ENCODE measurements around the gene FBXW9. TPM values are rescaled to one million over a fixed set of nuclear protein-coding genes. Genes with fewer than 3 reads are reported as not detected.
"Not testable (repeated sequence)": the region's sequence is repeated elsewhere in the genome, so short reads cannot be mapped to it uniquely, and the experiment has no call there.

Gene FBXW9
- total RNA-seq, 1 donor, result 2.0 TPM

DNA sequence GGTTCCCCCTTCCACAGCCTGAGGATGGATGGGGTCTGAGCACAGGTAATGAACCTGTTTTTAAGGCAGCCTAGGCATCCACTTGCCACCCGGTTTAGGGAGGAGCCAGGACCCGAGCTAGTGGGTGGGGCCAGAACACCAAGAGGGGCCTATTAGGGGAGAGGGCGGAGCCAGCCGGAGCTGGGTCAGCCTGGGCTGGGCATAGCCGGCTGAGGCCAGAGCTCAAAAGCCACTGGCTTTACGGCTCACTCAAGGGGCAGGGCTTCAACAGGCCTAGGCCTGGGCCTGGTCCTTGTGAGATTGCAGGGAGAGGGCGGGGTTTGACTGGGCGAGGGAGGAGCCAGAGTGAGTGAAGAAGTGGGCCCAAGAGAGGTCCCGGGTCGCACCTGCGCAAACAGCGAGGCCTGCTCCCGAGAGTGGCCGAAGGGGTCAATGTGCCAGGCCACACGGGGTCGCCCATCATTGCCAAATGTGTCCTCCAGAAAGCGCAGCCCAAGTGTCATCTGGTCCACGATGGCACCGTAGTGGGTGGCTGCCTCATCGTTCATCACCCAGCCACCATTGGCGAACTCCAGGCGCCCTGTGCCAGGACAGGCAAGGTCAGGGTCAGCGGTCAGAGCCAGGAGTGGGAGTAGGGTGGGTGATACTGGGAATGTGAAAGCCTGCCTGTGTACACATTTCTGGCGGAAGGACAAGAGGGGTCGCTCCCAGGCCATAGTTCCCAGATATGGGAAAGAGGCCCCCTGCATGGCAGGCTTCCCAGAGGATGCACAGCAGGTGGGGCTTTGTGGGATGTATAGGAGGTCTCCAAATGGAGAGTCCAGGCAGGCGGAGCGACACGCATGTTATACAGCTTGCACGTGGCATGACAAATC, 31.8 kb downstream of the FBXW9 start:
- peaks cover 49% of the 10 kb centered on the region for H3K4me1 ChIP-seq (ENCODE audit: insufficient read depth, low read length)
- no peaks in the 10 kb centered on the region for H3K27me3 ChIP-seq (ENCODE audit: insufficient read depth, low read length)
- no peak overlapping the region for H3K4me3 ChIP-seq (ENCODE audit: low read length)
- no peaks in the 10 kb centered on the region for H3K9me3 ChIP-seq (ENCODE audit: low read depth, low read length)

DNA sequence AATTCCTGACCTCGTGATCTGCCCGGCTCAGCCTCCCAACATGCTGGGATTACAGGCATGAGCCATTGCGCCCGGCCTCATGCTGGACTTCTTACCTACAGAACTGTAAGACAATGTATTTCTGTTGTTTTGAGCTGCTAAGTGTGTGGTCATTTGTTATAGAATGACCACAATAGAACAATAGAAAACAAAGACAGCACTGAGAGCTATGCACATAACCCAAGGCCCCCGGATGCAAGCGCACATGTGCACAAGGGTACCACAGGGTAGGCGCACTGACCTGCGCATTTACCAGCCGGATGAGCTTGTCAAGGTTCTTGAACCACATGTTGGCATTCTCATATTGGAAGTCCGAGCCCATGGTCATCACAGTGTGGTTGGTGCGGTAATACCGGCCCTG, 35.5 kb downstream of the FBXW9 start:
- Histone ChIP-seq H3K27me3 (ENCODE audit: insufficient read depth, low read length) (no peaks in the 10 kb centered on the region), H3K4me1 (ENCODE audit: insufficient read depth, low read length) (peaks cover 23% of the 10 kb centered on the region), H3K9me3 (ENCODE audit: low read depth, low read length) (no peaks in the 10 kb centered on the region), H3K4me3 (ENCODE audit: low read length) (no peak overlapping the region)

DNA sequence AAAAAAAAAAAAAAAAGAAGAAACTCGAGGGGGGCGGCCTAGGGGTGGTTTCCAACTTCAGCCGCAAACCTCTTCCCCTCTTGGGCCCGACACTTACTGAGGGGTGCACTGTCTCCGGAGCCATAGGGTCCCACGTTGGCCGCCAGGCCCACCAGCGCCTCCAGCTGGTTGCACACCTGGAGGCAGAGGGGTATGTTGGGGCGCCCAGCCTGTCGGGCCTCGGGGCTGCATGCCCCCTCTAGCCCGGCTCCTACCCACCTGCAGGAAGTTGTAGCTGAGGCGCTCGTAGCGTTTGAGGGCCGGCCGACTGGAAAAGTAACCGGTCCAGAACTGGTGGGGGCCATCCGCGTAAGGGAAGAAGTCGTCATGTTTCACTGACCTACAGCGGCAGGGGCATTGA, 38.5 kb downstream of the FBXW9 start:
- H3K4me1 ChIP-seq (ENCODE audit: insufficient read depth, low read length), result no peaks in the 10 kb centered on the region
- H3K4me3 ChIP-seq (ENCODE audit: low read length), result no peak overlapping the region
- H3K27me3 ChIP-seq (ENCODE audit: insufficient read depth, low read length), result no peaks in the 10 kb centered on the region
- no peaks in the 10 kb centered on the region for H3K9me3 ChIP-seq (ENCODE audit: low read depth, low read length)

DNA sequence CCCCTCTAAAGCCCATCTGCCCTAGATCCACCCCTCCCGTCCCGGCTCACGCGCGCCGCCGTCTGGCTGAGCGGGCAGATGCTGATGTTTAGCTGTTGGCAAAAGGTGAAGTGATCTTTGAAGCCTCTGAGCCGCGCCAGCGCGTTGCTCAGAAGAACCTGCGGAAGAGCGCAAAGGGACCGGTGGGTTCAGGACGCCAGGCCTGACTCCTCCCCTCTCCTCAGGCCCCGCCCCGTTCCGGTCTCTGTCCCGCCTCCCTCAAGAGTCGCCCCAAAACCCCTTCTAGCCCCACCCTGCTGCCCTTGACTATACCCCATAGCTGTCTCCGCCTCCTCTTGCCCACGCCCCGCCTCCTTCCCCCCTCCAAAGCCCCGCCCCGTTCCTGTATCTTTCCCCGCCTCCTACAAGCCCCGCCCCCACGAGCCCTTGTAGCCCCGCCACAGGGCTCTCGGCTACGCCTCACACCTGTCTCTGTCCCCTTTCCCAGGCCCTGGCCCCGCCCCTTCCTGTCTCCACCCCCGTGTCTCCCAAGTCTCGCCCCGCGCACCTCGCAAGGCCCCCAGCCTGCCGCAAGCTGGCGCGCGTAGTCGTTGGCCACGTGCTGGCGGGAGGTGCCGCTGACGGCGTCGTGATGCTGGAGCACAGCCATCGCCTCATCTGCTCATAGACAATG, 39.4 kb downstream of the FBXW9 start:
- Histone ChIP-seq H3K4me1 (ENCODE audit: insufficient read depth, low read length) (no peaks in the 10 kb centered on the region), H3K9me3 (ENCODE audit: low read depth, low read length) (no peaks in the 10 kb centered on the region), H3K27me3 (ENCODE audit: insufficient read depth, low read length) (no peaks in the 10 kb centered on the region), H3K4me3 (ENCODE audit: low read length) (no peak overlapping the region)

DNA sequence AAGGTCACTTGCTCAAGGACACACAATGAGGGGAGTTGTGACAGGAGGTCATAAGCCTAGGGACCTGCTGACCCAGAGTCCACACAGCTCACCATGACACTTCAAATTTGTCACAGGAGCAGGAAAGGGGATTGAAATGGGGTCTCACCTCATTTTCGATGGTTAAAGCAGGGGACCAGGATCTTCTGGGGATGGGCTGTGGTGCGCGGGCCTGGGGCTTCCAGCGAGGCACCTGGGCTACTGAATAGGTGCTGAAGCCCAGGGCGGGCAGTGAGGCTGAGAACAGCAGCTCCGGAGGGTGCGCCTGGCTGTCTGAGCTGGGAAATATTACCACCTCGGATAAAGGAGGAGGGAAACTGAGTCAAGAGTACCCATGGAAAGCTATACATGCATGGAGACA, 40.9 kb downstream of the FBXW9 start:
- no peaks in the 10 kb centered on the region for H3K27me3 ChIP-seq (ENCODE audit: insufficient read depth, low read length)
- no peak overlapping the region for H3K4me3 ChIP-seq (ENCODE audit: low read length)
- no peaks in the 10 kb centered on the region for H3K4me1 ChIP-seq (ENCODE audit: insufficient read depth, low read length)
- no peaks in the 10 kb centered on the region for H3K9me3 ChIP-seq (ENCODE audit: low read depth, low read length)

DNA sequence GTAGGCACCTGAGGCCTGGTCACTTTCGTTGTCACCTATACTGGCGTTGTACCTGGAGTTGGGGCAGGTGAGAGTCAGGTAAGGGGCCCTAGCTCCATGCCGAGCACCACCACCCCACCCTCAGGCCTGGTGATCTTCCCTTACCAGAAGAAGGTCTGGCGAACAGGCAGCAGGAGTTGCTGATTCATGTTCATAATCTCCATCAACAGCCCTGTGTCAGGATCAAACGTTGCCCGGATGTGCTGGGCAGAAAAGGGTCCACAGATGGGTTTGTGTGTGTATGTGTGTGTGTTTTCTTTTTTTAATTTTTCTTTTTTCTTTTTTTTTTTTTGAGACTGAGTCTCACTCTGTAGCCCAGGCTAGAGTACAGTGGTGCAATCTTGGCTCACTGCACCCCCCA, 44.2 kb downstream of the FBXW9 start:
- H3K27me3 ChIP-seq (ENCODE audit: insufficient read depth, low read length), result no peaks in the 10 kb centered on the region
- peaks cover 5% of the 10 kb centered on the region for H3K4me1 ChIP-seq (ENCODE audit: insufficient read depth, low read length)
- H3K9me3 ChIP-seq (ENCODE audit: low read depth, low read length), result no peaks in the 10 kb centered on the region
- no peak overlapping the region for H3K4me3 ChIP-seq (ENCODE audit: low read length)

DNA sequence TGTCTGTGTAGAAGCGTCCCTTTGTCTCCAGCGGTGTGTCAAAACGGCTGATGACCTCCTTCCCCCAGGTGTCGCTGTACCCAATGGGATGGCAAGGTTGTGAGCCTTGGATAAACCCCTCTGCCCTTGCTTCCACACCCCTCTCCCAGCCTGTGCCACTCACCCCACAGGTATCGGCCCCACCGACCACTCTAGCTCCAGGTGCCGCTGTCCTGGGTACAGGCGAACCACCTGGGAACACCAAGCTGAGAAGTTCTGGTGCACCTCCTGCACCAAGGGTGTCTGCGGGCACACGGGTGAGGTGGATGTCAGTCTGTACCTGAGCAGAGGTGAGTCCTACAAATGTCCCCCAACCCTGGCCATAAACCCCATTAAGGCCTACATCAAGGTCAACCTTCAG, 46.5 kb downstream of the FBXW9 start:
- Histone ChIP-seq H3K9me3 (ENCODE audit: low read depth, low read length) (no peaks in the 10 kb centered on the region), H3K27me3 (ENCODE audit: insufficient read depth, low read length) (no peaks in the 10 kb centered on the region), H3K4me3 (ENCODE audit: low read length) (no peak overlapping the region), H3K4me1 (ENCODE audit: insufficient read depth, low read length) (peaks cover 5% of the 10 kb centered on the region)

DNA sequence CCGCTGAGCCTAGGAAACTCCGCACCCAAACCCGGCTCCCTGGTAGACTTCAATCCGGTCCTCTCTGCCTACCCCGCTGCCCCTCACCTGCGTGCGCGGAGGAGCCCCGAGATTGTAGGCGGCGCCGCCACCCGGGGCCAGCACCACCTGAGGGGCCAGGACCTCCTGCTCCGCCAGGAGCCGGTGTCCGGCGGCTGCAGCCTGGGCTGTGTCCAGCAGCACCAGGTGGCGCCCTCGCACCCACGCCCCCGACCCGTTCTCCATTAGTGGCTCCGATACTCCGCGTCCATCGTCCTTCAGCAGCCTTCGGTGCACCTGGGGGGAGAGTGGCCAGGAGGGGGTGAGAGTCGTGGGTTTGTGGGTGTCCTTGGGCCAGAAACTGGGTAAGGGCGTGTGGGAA, 48.3 kb downstream of the FBXW9 start:
- H3K27me3 ChIP-seq (ENCODE audit: insufficient read depth, low read length), result no peaks in the 10 kb centered on the region
- H3K9me3 ChIP-seq (ENCODE audit: low read depth, low read length), result no peaks in the 10 kb centered on the region
- peaks cover 5% of the 10 kb centered on the region for H3K4me1 ChIP-seq (ENCODE audit: insufficient read depth, low read length)
- no peak overlapping the region for H3K4me3 ChIP-seq (ENCODE audit: low read length)

DNA sequence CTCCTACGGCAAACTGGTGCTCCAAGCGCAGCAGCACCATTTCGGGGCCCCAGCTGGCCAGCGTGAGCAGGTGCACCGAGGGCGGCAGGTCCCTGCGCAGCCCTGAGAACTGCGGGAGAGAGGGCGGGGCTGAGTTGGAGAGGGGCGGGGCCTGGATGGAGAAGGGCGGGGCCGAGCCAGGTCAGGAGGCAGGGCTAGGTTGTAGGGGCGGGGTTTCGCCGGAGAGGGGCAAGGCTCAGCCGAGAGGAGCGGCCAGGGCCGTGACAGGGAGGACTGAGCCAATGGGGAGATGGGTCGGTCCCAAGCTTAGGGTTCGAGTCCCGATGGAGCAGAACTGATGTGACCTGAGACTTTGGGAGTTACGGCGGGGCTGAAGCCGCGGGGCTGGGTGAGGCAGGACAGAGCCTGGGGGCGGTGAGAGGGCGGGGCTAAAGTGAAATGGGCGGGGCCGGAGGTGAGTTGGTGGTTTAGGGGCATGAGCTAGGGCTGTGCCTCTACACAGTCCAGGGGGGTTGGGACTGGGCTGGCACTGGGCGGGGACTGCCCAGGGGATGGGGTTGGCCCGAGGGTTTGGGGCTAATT, 48.9 kb downstream of the FBXW9 start:
- no peaks in the 10 kb centered on the region for H3K9me3 ChIP-seq (ENCODE audit: low read depth, low read length)
- H3K27me3 ChIP-seq (ENCODE audit: insufficient read depth, low read length), result no peaks in the 10 kb centered on the region
- peaks cover 5% of the 10 kb centered on the region for H3K4me1 ChIP-seq (ENCODE audit: insufficient read depth, low read length)
- no peak overlapping the region for H3K4me3 ChIP-seq (ENCODE audit: low read length)

DNA sequence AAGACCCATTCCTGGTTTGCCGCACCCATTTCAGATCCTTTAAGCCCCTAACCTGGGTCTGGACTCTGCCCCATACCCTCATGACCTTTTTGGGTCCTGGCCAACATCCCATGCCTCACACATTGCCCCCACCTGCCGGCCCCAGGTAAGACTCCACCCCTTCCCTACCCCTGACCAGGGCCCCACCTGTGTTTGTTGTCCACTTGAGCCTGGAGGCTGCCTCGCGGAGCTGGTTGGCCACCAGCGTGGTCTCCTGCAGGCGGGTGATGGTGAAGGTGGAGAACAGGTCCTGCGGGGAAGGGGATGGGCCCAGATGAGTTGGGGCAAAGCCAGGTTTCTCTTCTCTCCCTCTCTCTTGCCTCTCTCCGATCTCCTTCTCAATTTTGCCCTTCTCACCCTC, 49.4 kb downstream of the FBXW9 start:
- Histone ChIP-seq H3K4me3 (ENCODE audit: low read length) (no peak overlapping the region), H3K4me1 (ENCODE audit: insufficient read depth, low read length) (peaks cover 5% of the 10 kb centered on the region), H3K9me3 (ENCODE audit: low read depth, low read length) (no peaks in the 10 kb centered on the region)

DNA sequence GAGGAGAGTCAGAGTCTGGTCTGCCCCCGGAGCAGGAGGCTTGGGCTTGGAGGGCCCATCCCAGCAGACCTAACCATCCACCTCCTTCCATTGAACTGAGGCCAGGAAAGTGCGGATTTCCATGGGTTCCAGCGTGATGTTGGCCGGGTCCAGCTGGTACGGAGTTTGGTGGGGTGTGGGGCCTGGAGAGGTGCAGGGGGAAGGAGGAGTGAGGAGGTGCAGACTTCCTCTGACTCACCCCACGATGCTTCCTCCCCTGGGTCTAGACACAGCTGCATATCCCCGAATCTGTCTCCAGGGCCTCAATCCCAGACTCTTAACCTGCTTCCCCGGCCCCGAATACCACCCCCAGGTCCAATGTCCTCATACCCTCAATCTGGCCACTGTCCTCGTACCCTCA, 49.9 kb downstream of the FBXW9 start:
- H3K9me3 ChIP-seq (ENCODE audit: low read depth, low read length), result no peaks in the 10 kb centered on the region
- H3K27me3 ChIP-seq (ENCODE audit: insufficient read depth, low read length), result no peaks in the 10 kb centered on the region
- H3K4me1 ChIP-seq (ENCODE audit: insufficient read depth, low read length), result peaks cover 5% of the 10 kb centered on the region
- H3K4me3 ChIP-seq (ENCODE audit: low read length), result no peak overlapping the region

More for the DNA sequence above, 49.4 kb downstream of the FBXW9 start:
- no peaks in the 10 kb centered on the region for H3K27me3 ChIP-seq (ENCODE audit: insufficient read depth, low read length)

DNA sequence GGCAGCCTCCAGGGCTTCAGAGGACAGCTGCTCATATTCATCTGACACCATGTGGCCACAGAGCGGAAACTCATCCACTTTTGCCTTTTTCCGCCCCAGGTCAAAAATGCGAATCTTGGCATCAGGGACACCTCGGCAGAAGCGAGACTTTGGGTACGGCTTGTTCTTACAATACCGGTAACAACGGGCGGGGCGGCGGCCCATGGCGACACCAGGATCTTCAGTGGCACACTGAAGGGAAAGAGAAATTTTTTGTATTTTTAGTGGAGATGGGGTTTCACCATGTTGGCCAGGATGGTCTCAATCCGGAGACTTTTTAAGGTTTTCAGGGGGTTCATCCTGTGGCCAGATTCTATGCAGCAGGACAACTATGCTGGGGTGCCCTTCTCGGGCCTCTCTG, 52.7 kb downstream of the FBXW9 start:
- not testable (repeated sequence) for H3K27me3 ChIP-seq (ENCODE audit: insufficient read depth, low read length); H3K4me3 ChIP-seq (ENCODE audit: low read length); H3K9me3 ChIP-seq (ENCODE audit: low read depth, low read length)
- H3K4me1 ChIP-seq (ENCODE audit: insufficient read depth, low read length), result peaks cover 17% of the 10 kb centered on the region

DNA sequence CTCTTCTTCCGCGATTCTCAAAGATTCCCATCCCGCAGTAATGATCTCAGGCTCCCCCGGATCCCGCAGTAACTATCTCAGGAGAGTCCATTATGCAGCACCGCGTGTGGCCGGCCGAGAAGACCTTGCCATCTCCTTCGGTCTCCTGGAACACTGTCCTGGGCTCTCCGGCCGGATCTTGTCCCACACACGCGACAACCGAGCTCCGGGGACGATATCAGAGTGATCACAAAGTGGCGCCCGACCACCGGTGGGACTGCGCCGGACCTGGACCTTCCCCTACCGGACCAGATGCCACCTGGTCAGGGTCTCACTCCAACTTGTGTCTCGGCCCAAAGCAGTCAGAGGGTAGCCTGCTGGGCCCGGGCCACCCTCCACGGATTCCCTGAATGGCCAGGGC, 53.9 kb downstream of the FBXW9 start:
- no peak overlapping the region for H3K4me3 ChIP-seq (ENCODE audit: low read length)
- no peaks in the 10 kb centered on the region for H3K27me3 ChIP-seq (ENCODE audit: insufficient read depth, low read length)
- H3K4me1 ChIP-seq (ENCODE audit: insufficient read depth, low read length), result peaks cover 11% of the 10 kb centered on the region
- H3K9me3 ChIP-seq (ENCODE audit: low read depth, low read length), result no peaks in the 10 kb centered on the region

DNA sequence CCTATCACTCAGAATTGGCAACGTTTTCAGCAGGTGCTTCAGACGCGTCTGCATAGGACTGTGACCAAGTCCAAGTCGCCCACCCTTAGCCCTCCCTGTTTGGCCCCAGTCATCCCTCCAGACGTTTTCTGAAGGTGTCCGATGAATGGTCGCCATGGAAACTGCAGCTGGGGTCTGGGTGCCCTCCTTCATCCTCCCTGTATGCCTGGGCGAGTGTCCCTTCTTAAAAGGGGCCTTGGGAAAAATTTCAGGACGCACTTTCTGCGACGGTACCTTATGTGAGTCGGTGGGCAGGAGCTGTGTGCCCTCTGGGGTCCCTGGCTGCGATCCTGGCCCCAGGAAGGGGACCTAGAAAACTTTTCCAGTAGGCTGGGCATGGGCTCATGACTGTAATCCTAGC, 55.0 kb downstream of the FBXW9 start:
- H3K27me3 ChIP-seq (ENCODE audit: insufficient read depth, low read length), result no peaks in the 10 kb centered on the region
- H3K4me1 ChIP-seq (ENCODE audit: insufficient read depth, low read length), result peaks cover 11% of the 10 kb centered on the region
- no peaks in the 10 kb centered on the region for H3K9me3 ChIP-seq (ENCODE audit: low read depth, low read length)
- no peak overlapping the region for H3K4me3 ChIP-seq (ENCODE audit: low read length)

DNA sequence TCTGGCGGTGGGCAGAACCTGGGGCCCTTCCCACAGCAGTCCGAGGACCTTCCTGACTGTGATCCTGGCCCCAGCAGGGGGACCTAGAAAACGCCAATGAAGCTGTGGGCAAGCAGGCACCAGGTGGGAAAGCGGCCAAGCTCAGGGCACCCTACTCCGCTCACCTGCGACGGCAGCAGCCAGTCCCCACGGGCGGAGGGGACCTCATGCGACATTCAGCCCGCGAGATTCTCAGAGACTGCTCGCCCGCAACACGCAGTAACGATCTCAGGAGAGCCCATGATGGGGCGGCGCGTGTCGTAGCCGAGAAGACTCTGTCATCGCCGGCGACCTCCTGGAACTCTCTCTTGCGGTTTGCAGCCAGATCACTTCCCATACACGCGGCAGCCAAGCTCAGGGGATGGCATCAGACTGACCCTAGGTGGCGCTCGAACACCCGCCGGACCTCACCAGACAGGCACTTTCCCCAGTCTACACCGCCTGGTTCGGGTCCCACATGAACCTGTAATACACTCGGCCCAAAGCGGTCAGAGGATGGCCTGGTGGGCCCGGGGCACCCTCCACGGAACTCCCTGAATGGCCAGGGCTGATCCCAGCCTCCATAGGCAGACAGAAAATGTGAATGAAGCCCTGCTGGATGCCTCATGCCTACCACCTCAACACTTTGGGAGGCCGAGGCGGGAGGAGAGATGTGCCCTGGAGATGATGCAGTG, 56.4 kb downstream of the FBXW9 start:
- H3K4me1 ChIP-seq (ENCODE audit: insufficient read depth, low read length), result peaks cover 11% of the 10 kb centered on the region
- no peaks in the 10 kb centered on the region for H3K9me3 ChIP-seq (ENCODE audit: low read depth, low read length)
- no peak overlapping the region for H3K4me3 ChIP-seq (ENCODE audit: low read length)
- H3K27me3 ChIP-seq (ENCODE audit: insufficient read depth, low read length), result no peaks in the 10 kb centered on the region

Data from mononuclear cell (primary cell).